GM18498 (cell line): ENCODE results near the gene DCTN2.
"Not testable (repeated sequence)": the region's sequence is repeated elsewhere in the genome, so short reads cannot be mapped to it uniquely, and the experiment has no call there.

Experiments
- ATAC-seq: cut with Tn5 transposase; IDR thresholded peaks from one replicate; pipeline ENCODE4 v1.9.1; 2021; ENCODE audit warnings: mild to moderate bottlenecking, moderate library complexity; ENCODE audit not compliant: unreplicated experiment

DCTN2 gene

DNA sequence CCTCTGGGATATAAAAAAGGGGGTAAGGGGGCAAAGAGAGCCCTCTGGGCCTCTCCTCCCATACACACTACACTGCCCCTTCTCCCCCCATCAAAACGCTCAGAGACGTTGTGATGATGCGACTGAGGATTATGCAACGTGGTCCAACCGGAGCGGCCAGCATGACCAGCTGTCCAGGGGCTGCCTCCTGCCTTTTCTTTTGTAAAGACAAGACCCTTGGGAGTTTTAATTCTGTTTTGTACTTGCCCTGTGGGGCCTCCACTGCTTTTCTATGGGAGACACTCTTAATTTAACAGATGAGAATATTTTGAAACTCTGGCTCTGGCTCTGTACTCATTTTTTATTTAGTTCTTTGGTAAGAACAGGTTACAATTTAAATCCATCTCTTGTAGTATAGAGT, 17.2 kb downstream of the DCTN2 start:
- ATAC-seq: no peak

DNA sequence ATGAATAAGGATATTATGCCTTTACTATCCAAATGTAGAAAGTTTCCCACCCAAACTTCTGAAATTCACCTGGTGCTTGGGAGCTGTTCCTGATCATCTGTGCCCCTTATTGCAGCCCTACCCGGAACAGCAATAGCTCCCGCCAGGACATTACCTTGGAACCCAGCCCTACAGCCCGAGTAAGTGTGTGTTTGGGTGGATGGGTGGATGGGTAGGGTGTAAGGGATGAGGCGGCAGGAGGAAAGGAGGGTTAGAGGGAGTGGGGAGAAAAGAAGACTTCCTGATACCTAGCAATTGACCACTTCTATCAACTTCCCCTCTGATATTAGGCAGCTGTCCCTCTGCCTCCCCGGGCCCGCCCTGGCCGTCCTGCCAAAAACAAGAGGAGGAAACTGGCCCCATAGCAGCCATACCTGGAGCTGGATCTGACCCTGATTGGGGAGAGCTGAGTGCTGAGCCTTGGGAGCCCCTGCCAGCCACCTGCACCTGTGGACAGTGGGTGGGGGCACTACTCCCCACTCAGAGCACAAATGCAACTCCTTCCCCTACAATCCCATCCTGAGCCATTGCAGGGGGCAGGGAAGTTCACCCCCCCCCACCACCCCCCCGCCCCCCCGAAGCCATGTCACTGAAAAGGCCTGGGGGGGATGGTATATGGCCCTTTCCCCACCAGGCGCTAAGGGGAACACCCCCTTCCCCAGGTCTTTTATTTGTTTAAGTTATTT, 18.0 kb downstream of the DCTN2 start:
- ATAC-seq: no peak

DNA sequence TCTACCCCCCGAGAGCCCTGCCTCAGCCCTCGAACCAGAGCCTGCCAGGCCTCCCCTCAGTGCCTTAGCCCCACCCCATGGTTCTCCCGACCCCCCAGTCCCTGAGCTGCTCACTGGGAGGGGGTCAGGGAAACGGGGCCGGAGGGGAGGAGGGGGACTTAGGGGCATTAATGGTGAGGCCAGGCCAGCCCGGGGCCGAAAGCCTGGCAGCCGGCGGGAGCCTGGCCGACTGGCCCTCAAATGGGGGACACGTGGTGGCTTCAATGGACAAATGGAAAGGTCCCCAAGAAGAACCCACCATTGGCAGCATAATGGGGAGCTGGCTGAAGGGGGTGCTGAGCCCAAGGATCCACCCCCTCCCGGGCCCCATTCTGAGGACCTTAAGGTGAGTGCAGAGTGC, 18.8 kb downstream of the DCTN2 start:
- ATAC-seq: no peak

DNA sequence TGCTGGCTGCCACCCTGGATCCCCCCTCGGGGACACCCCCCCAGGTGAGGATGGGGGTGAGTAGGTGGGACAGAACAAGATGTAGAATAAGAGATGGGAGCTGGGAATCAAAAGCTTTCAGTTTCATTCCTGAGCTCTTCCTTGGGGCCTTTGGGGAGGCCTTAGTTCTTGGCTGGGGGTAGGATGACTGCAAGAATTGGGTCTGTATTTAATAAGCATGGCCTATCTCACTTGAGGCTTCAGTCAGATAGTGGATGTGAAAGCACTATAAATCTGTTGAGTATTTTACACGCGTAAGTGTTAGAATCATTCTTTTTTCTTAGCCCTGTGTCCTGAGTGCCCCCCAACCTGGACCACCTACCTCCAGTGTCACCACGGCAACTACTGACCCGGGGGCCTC, 19.8 kb downstream of the DCTN2 start:
- no peak for ATAC-seq

DNA sequence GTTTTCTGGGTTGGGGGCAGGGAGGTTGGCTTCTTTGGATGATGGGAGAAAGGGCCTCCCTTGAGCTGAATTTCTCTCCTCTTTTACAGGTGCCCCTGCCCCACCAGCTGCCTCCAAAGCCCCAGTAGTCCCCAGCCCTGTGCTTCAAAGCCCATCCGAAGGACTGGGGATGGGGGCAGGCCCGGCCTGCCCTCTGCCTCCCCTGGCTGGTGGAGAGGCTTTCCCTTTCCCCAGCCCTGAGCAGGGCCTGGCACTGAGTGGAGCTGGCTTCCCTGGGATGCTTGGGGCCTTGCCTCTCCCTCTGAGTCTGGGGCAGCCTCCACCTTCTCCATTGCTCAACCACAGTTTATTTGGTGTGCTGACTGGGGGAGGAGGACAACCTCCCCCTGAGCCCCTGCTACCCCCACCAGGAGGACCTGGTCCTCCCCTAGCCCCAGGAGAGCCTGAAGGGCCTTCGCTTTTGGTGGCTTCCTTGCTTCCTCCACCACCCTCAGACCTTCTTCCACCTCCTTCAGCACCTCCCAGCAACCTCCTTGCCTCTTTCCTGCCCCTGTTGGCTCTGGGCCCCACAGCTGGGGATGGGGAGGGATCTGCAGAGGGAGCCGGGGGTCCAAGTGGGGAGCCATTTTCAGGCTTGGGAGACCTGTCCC, 20.4 kb downstream of the DCTN2 start:
- no peak for ATAC-seq

DNA sequence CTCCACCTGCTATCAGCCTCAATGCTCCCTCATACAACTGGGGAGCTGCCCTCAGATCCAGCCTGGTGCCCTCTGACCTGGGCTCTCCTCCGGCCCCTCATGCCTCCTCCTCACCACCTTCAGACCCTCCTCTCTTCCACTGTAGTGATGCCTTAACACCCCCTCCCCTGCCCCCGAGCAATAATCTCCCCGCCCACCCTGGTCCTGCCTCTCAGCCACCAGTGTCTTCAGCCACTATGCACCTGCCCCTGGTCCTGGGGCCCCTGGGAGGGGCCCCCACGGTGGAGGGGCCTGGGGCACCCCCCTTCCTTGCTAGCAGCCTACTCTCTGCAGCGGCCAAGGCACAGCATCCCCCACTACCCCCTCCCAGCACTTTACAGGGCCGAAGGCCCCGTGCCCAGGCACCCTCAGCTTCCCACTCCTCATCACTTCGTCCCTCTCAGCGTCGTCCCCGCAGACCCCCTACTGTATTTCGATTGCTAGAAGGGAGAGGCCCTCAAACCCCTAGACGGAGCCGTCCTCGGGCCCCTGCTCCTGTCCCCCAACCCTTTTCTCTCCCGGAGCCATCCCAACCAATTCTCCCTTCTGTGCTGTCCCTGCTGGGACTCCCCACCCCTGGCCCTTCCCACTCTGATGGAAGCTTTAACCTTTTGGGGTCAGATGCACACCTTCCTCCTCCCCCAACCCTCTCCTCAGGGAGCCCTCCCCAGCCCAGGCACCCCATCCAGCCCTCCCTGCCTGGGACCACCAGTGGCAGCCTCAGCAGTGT, 21.2 kb downstream of the DCTN2 start:
- ATAC-seq: no peak

DNA sequence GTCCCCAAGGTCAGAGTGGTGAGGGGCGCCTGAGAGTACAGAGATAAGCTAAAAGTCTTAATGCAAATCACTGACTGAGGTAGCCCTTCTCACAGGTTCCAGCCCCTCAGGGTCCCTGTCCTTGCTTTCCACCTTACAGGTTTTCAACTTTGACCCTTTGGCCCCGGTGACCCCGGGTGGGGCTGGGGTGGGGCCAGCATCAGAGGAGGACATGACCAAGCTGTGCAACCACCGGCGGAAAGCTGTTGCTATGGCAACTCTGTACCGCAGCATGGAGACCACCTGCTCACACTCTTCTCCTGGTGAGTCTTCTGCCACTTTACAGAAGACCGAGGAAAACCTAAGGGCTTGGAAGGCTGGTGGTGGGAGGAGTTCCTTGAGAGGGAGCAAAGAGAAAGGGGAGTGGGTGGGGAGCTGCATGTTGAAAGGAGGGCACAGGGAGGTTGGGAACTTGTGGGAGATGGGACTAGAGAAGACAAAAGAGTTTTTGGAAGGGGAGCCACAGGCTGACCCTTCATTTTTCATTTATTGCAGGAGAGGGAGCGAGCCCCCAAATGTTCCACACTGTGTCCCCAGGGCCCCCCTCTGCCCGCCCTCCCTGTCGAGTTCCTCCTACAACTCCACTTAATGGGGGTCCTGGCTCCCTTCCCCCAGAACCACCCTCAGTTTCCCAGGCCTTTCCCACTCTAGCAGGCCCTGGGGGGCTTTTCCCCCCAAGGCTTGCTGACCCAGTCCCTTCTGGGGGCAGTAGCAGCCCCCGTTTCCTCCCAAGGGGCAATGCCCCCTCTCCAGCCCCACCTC, 22.0 kb downstream of the DCTN2 start:
- ATAC-seq: no peak

DNA sequence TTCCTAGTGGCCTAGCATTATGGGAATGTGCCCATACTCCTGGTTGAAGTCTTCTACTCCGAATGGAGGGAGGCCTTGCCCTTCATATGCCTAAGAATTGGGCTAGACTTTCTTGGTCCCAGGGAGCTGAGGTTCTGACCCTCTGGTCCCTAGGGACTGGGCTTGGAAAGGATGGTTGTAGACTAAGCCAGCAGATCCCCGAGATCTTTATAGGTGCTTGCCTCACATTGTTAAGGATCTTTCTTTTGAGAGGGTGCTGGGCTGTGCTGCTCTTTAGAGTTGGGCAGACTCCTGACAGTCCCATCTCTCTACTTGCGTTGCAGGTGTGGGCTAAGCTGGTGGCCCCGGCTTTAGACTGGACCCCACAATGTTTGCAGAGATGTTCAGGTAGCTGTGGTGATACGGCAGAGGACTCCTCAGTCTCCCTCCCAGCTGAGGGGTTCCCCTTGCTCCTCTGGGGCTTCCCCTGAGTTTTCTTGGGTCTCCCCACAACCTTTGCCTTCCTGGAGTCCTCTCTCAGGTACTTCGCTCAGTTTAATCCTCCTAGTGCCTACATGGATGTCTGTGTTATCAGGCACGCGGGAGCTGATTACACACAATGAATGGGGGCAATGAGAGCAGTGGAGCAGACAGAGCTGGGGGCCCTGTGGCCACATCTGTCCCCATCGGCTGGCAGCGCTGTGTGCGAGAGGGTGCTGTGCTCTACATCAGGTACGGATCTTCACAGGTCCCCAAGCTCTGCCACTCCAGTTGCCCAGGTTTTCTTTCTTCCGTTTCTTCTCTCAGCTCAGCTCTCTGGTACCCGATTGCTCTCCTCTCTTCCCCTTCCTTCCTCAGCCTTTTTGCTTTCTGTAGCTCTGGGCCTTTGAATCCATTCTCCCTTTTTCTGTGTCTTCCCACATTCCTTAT, 23.0 kb downstream of the DCTN2 start:
- ATAC-seq: no peak

DNA sequence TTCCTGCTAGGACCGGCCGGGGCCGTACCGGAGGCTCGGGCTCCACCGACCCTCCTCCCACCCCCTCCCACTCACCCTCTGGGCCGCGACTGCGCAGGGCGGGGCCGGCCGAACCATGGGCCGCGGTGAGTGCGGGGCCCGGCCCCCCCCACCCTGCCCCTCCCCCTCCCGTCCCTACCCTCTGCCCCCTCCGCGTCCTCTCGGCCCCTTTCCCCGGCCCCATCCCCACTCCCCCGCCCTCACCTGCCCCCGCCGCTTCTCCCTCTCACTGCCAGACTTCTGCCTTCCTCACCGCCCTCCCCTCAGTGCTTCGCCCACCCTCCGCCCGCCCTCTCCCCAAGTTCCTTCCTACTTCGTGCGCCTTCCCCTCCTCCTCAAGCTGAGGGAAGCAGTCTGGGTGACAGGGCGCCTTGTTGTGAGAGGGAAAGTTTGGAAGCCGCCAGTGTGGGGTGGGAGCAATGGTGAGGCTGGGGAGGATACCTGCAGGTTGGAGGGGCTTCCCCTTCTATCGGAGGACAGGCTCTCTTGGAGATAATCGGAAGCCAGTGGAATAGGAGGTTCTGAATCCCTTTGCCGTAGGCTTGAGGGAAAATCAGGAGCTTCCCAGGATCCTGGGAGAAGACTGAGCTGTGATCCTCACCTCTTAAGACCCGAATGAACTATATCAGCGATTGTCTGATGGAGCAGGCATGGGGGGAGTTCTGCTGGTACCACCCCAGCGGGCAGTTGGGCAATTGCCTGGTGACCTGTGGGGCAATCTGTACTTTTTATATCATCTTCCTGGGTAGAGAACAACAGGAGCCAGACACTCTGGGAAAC, 23.9 kb downstream of the DCTN2 start:
- ATAC-seq: no peak

DNA sequence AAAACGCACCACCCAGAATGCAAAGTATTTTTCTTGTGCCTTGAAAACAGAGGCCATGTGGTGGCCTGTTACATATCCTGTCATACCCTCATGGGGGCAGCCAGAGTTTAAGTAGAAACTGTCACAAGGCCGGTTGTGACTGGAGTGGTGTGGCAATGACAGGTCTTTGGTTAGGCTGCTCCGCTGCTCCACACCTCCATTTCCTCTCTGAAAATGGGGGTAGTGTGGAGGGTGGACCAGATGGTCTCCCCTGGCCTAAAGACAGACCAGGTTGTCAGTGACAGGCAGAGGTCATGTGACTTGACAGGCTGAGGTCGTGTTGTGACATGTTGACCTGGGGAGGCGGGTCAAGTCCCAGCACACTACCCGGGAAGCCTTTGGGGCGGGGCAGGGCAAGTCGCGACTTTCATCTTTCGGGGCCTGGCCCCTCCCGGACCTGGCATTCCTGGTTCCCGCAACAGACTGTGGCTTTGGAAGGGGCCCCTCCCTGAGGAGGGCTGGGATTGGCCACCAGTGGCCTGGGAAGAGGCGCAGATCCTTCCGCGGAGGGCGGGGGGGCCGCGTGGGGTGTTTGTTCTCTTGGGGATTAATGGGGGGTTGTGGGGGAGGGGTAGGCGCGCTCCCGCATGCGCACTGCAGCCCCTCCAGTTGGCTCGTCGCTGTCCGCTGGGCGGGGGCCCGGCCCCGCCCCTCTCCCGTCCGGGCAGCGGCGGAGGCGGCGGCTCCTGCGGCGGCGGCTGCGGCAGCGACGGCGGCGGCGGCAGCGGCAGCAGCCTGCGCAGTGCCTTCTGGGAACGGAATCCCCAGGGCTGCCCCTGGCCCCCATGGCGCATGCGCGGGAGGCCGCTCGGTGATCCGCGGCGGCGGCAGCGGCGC, 24.7 kb downstream of the DCTN2 start, which contains the start of gene MBD6:
MBD6 (plus strand) TSS at position 814 of the 876 bp plus-strand sequence. CDS start 1,480 bp downstream, outside the sequence.
- ATAC-seq: peak; percentile 43

DNA sequence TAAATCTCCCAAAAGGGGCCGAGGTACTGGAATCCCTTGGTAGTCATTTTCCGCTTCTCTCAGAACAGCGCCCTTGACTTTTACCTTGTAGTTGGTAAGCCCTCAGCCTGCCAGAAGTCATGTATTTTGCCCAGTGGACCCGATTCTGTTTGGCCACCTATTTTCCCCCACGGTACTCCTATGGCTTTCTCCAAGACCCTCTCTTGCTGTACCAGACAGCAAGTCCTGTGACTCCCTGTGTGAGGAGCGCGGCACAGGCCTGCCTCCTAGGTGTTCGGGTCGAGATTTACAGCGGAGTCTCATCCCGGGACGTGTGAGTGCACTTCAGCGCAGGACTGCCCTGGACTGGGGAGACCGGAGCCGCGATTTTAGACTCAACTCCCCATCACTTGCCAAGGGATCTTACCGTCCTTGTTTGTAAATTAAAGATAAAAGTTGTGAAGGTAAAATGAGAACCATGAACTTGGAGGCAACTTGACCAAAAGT, 25.4 kb downstream of the DCTN2 start:
- ATAC-seq: no peak

DNA sequence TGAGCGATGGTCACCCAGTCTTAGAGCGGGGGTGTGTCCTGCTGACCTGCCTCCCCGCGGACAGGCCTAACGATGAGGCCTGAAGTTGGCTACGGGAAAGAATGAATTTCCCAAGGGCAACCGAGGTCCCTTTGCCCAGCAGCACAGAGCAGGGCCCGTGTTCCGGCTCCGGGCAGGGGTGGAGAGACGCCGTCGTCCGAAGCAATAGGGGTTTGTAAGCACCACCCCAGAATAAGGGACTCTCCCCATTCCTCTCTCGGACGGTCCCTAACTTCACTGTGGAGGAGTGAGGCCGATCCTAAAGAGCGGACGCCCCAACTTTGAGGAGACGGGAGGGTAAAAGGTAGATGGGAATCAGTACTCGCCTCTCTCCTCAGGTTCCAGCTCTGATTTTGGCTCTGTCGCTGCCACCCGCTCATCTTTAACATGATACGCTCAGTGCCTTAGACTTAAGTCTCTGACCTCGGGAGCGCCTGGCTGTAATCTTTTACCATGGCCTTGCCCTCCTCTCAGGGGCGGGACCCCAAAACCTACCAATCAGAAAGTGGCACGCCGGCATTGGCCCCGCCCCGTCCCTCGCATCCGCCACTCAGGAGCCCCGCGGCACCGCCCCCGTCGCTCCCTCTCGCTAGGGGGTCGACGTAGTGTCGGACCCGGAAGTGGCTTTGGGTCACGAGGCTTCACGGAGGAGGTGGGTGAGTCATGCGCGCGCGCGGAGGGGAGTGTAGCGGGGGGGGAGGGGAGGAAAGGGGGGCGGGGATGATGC, 26.8 kb downstream of the DCTN2 start, which contains the start of gene DDIT3:
DDIT3 (minus strand) TSS at position 462 of the 766 bp plus-strand sequence. CDS start 3,108 bp downstream, outside the sequence.
- ATAC-seq: peak; percentile 71

DNA sequence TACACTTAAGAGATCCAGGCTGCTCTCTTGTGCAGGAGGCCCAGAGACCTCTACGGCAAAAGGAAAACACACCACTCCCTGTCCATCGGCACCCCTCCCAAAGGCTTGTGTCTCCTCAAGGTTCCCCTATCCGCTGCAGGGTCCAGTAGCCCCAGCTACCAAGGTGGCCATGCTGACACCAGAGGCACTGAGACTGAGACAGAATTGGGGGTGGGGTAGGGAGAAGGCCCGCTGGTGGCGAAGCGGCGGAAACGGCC, 27.3 kb downstream of the DCTN2 start:
- peak; percentile 2 for ATAC-seq

DNA sequence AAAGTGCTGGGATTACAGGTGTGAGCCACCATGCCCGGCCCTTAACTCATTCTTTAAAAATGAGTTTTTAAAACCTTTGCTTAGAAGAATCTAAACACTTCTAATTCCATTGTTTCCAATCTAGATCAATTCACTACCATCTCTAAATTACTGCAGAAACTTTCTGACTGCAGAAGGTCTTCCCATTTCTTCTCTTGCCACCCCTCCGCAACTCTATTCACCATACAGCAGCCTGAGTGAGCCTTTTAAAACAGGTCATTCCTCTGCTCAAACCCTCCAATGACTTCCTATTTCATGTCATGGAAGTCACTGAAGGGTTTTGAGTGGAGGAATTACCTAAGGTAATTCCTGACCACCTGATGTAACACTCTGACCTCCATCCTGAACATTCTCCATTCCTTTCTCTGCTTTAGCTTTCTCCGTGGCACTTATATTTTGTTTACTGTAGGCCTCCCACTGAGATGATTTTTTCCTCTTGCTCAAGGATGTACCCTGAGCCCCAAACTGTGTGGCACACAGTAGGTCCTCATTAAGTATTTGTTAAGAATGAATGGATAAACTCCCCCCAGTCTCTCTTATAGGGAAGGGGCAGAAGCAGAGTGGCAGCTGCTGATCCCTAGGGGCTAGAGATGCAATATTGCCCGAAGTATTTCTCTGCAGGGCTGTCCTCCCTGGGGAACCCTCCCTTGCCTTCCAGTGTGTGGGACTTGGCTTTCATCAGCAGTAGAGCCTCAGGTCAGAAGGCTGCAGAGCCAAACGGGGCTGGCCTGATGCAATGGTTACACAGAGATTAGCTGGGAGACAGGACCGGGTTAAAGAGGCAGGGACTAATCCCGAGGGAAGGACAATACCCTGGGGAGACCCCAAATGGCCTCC, 27.8 kb downstream of the DCTN2 start:
- no peak for ATAC-seq

DNA sequence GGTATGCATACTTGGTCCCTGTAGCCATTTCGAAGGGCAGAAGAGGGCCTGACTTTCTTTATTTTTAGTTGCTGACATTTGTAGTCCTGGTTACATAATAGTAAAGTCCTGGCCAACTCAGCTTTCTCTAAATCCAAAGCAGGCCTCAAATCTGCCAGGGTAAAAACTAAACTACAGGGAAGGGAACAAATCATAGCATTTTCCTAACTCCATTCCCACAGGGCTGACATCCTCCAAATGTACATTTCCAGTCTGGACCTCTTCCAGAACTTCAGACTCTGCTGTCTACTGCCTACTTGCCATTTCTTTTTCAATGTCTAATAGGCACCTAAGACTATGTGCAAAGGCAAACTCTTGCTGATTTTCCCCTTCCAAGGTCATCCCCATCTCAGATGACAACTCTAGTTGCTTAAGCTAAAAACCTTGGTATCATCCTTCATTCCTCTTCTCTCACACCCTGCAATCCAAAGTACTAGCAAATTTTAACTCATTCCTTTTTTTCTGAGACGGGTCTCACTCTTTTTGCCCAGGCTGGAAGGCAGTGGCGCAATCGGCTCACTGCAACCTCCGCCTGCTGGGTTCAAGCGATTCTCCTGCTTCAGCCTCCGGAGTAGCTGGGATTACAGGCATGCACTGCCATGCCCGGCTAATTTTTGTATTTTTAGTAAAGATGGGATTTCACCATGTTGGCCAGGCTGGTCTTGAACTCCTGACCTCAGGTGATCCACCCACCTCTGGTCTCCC, 28.6 kb downstream of the DCTN2 start:
- ATAC-seq: no peak

DNA sequence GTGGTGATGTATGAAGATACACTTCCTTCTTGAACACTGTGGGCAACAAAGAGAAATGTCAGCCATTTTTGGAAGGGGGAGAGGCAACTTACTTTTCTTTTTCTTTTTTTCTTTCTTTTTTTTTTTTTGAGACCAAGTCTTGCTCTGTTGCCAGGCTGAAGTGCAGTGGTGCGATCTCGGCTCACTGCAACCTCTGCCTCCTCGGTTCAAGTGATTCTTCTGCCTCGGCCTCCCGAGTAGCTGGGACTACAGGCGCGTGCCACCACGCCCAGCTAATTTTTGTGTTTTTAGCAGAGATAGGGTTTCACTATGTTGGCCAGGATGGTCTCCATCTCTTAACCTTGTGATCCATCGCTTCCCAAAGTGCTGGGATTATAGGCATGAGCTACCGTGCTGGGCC, 29.3 kb downstream of the DCTN2 start:
- ATAC-seq: not testable (repeated sequence)
